A549 (cell line): ENCODE measurements around the gene EFHD2. TPM values are rescaled to one million over a fixed set of nuclear protein-coding genes. Genes with fewer than 3 reads are reported as not detected.

Experiments
- ATAC-seq, 2 experiments: fragments of 200-7000 bp in 1 of 2; fragments of >200 bp in 1 of 2; cut with Nextera tagmentation in 1 of 2; cut with Tn5 transposase in 1 of 2; 3 replicates each; pipeline versions ENCODE4 v1.8.0 to v1.9.1; 2018 to 2020; ENCODE audit warnings: mild to moderate bottlenecking in 1 of 2, moderate library complexity in 1 of 2
- CTCF ChIA-PET: fragments of 300-600 bp; sonication (Branson Sonifier 250); formaldehyde crosslinking; extraction: SDS; loops from one replicate; lab custom pipeline; 2021; ENCODE audit warnings: antibody characterized with exemption, inconsistent platforms; lab: Yijun Ruan, JAX
- POLR2A ChIA-PET: fragments of 350-600 bp; formaldehyde crosslinking; extraction: SDS; loops from one replicate; lab custom pipeline; 2021; ENCODE audit warnings: antibody characterized with exemption, inconsistent platforms; lab: Yijun Ruan, JAX
- DNase-seq, 2 experiments: peaks; one replicate each; pipeline versions ENCODE4 v3.0.0 to v3.0.0-alpha.2; 2011 to 2016; ENCODE audit warnings: low read depth in 1 of 2, low spot score in 1 of 2
- FAIRE-seq: peaks from 2 replicates; lab custom pipeline; 2011; peaks lifted over from hg19 to GRCh38; lab: Jason Lieb, UNC
- H3K27ac ChIP-seq, 2 experiments: fragments of >200 bp; sonication (Bioruptor Twin); formaldehyde crosslinking; 3 replicates each; pipeline ENCODE4 v1.5.1; 2016 to 2017
- H3K4me1 ChIP-seq: fragments of >200 bp; sonication (Bioruptor Twin); formaldehyde crosslinking; 3 replicates; pipeline ENCODE4 v1.6.1; 2016
- H3K4me2 ChIP-seq: fragments of >200 bp; sonication (Bioruptor Twin); formaldehyde crosslinking; 3 replicates; pipeline ENCODE4 v1.6.1; 2016
- H3K4me3 ChIP-seq: fragments of >200 bp; sonication (Bioruptor Twin); formaldehyde crosslinking; 3 replicates; pipeline ENCODE4 v1.5.1; 2016
- H3K9me3 ChIP-seq: fragments of >200 bp; sonication (Bioruptor Twin); formaldehyde crosslinking; 3 replicates; pipeline ENCODE4 v1.6.1; 2016
- CBX8 ChIP-seq: fragments of 200-600 bp; sonication (generic); IDR thresholded peaks from 2 replicates; pipeline ENCODE4 v1.6.1; 2016
- CEBPB ChIP-seq, 2 experiments: fragments of >200 bp in 1 of 2; sonication (Bioruptor Twin) in 1 of 2; formaldehyde crosslinking in 1 of 2; IDR thresholded peaks; 2 replicates each; pipeline ENCODE4 v1.6.1; 2012 to 2016
- CHD2 ChIP-seq: fragments of 150-350 bp; IDR thresholded peaks from 2 replicates; pipeline ENCODE4 v1.6.1; 2014; ENCODE audit warnings: low read length; ENCODE audit not compliant: partially characterized antibody
- CHD4 ChIP-seq: fragments of 200-600 bp; sonication (generic); IDR thresholded peaks from 2 replicates; pipeline ENCODE4 v1.6.1; 2016; ENCODE audit warnings: antibody characterized with exemption, mild to moderate bottlenecking, borderline replicate concordance
- EP300 ChIP-seq, 2 experiments: fragments of >200 bp; sonication (Bioruptor Twin); formaldehyde crosslinking; IDR thresholded peaks; 2 replicates in 1 of 2; 3 replicates in 1 of 2; pipeline ENCODE4 v1.6.1; 2016 to 2017
- ESRRA ChIP-seq: fragments of 150-350 bp; IDR thresholded peaks from 2 replicates; pipeline ENCODE4 v1.6.1; 2014; ENCODE audit warnings: mild to moderate bottlenecking, low read length, borderline replicate concordance
- FOSB ChIP-seq: fragments of 250-450 bp; sonication (Bioruptor Pico); IDR thresholded peaks from 2 replicates; pipeline ENCODE4 v1.5.0; 2020; ENCODE audit warnings: mild to moderate bottlenecking, moderate library complexity
- HDAC2 ChIP-seq: fragments of 200-600 bp; sonication (generic); IDR thresholded peaks from 2 replicates; pipeline ENCODE4 v1.6.1; 2016
- JUNB ChIP-seq: fragments of >200 bp; sonication (Bioruptor Twin); formaldehyde crosslinking; IDR thresholded peaks from 2 replicates; pipeline ENCODE4 v1.6.1; 2016
- KDM1A ChIP-seq: fragments of 200-600 bp; sonication (generic); IDR thresholded peaks from 2 replicates; pipeline ENCODE4 v1.6.1; 2016; ENCODE audit warnings: low read depth, mild to moderate bottlenecking
- KDM5A ChIP-seq: fragments of 200-600 bp; sonication (generic); IDR thresholded peaks from 2 replicates; pipeline ENCODE4 v1.6.1; 2016; ENCODE audit warnings: antibody characterized with exemption, mild to moderate bottlenecking
- MAZ ChIP-seq: fragments of 150-350 bp; IDR thresholded peaks from 2 replicates; pipeline ENCODE4 v1.6.1; 2014; ENCODE audit warnings: antibody characterized with exemption, low read depth, low read length, borderline replicate concordance
- NR3C1 ChIP-seq: fragments of >200 bp; sonication (Bioruptor Twin); formaldehyde crosslinking; IDR thresholded peaks from 3 replicates; pipeline ENCODE4 v1.6.1; 2017
- PHF8 ChIP-seq: fragments of 200-600 bp; sonication (generic); IDR thresholded peaks from 2 replicates; pipeline ENCODE4 v1.6.1; 2016; ENCODE audit warnings: low read depth, mild to moderate bottlenecking, antibody characterized with exemption, moderate library complexity, borderline replicate concordance
- RCOR1 ChIP-seq: fragments of 150-350 bp; IDR thresholded peaks from 2 replicates; pipeline ENCODE4 v1.6.1; 2014; ENCODE audit warnings: antibody characterized with exemption, low read length, low read depth
- RNF2 ChIP-seq: fragments of 200-600 bp; sonication (generic); IDR thresholded peaks from 2 replicates; pipeline ENCODE4 v1.6.1; 2016; ENCODE audit warnings: low read depth, mild to moderate bottlenecking, antibody characterized with exemption, moderate library complexity, borderline replicate concordance
- TP53 ChIP-seq: fragments of 250-450 bp; sonication (Bioruptor Pico); IDR thresholded peaks from 2 replicates; pipeline ENCODE4 v1.5.0; 2021; ENCODE audit warnings: mild to moderate bottlenecking, moderate library complexity
- ZNF302 ChIP-seq: fragments of 250-450 bp; sonication (Bioruptor Pico); IDR thresholded peaks from 2 replicates; pipeline ENCODE4 v1.9.0; 2021; ENCODE audit warnings: inconsistent platforms, mild to moderate bottlenecking, moderate library complexity
- ZSCAN20 ChIP-seq: fragments of 250-450 bp; sonication (Bioruptor Pico); IDR thresholded peaks from 2 replicates; pipeline ENCODE4 v1.8.0; 2022; ENCODE audit warnings: mild to moderate bottlenecking, moderate library complexity
- WGBS: methylation state at CpG from one replicate; pipeline ENCODE4 v1.1.6; 2017; ENCODE audit errors: missing lambda C conversion rate; 5-methylcytosine and 5-hydroxymethylcytosine counted together
- polyA plus RNA-seq, 4 experiments: library from polyadenylated mRNA; depleted of rRNA in 3 of 4; stranded (reverse); fragments of >200 nt; fragmentation: RNase III in 1 of 4; extraction: RNeasy Plus Mini Kit Qiagen cat#74134 plus additional on column Dnase treatment in 1 of 4; gene quantifications; 2 replicates in 3 of 4; 3 replicates in 1 of 4; pipeline ENCODE4 v1.2.3, GENCODE V29; 2011 to 2017
- TF ChIP-seq, protein P1 (sequence below): IDR thresholded peaks from 2 replicates; pipeline ENCODE4 v1.6.1; 2012; ENCODE audit warnings: low read depth, borderline replicate concordance
- TF ChIP-seq, protein P2 (sequence below): IDR thresholded peaks from 2 replicates; pipeline ENCODE4 v1.6.1; 2012
- TF ChIP-seq, protein P3 (sequence below): fragments of >200 bp; sonication (Bioruptor Twin); formaldehyde crosslinking; IDR thresholded peaks from 2 replicates; pipeline ENCODE4 v1.6.1; 2016
- TF ChIP-seq, protein P4 (sequence below): fragments of 200-600 bp; sonication (generic); IDR thresholded peaks from 2 replicates; pipeline ENCODE4 v1.6.1; 2016; ENCODE audit warnings: antibody characterized with exemption, mild to moderate bottlenecking, moderate library complexity

The EFHD2 gene
- polyA plus RNA-seq, 2 of the 4 experiments (the other 2 are of a cell fraction): 33.1 to 96.2 TPM

DNA sequence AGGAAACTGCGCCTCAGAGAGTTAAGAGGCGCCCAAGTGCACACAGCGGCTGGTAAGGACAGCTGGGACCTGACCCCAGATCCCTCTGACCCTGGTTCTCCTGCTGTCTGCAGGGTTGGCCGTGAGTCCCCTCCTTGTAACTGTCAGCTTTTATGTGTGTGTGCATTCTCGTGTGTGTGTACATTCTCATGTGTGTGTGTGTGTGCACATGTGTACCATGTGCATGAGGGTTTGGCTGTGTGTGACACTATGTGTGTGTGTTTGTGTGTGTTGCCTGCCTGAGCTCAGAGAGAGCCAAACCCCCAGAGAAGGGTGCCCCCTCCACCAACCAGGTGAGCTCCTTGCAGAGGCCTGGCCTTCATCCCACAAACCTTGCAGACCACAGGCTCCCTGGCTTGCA, 25.9 kb upstream of the EFHD2 start:
- no peak overlapping the region; a peak in 1 of 6 replicates for H3K27ac ChIP-seq
- TF ChIP-seq RCOR1 (no peak), PHF8 (no peak), CEBPB (IDR thresholded peaks at IDR 0.05) (no peak), TP53 (CRISPR knock-in tag) (no peak), HDAC2 (no peak)
- CTCF ChIA-PET: interaction anchor here (1.0 kb wide), 2 partner anchors 19 to 60 kb away, joined by 3 to 4 read pairs; no protein-coding TSS in a partner anchor
- POLR2A ChIA-PET: no interaction called here
- H3K4me3 ChIP-seq: no peak overlapping the region
- FAIRE-seq (no peak), ATAC-seq (peak in 1 of 2 experiments; percentile 35; a peak in 1 of 6 replicates), DNase-seq (no peak)
- no peaks in the 10 kb centered on the region for H3K4me1 ChIP-seq
- no peak overlapping the region for H3K4me2 ChIP-seq
- no peaks in the 10 kb centered on the region for H3K9me3 ChIP-seq
- 67% methylated on average over 1 of the region's 5 CpGs for WGBS

DNA sequence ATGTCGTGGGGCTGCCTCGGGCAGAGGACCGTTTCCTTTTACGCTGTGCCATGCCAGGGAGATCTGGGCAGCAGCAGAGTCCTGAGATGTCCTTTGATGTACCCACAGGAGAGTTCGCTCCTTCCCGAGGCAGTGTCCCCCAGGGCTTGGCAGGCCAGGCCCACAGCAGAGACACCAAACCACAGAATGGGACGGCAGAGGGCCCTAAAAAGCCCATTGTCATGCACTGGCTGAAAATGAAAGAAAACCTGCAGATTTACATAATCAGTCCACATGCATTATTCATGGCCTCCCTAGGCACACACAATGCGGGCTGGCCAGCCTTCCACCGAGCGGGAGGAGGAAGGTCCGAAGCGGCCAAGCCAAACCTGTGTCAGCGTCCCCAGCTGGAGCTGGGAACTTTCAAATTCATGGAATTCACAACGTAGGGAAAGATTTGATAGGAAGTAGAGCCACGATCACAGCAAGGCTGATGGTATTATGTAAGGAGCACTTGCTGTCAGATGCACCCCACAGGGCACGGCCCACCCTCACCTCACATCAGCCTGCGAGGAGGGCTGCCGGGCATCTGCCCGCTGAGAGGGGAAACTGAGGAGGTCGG, 25.3 kb upstream of the EFHD2 start:
- FAIRE-seq (no peak), ATAC-seq (no peak), DNase-seq (no peak)
- WGBS: 87% methylated on average over 18 of the region's 20 CpGs
- POLR2A ChIA-PET: no interaction called here
- Histone ChIP-seq H3K27ac (no peak overlapping the region; a peak in 1 of 6 replicates), H3K4me1 (no peaks in the 10 kb centered on the region), H3K4me3 (no peak overlapping the region), H3K9me3 (no peaks in the 10 kb centered on the region), H3K4me2 (no peak overlapping the region)
- CTCF ChIA-PET: interaction anchor here (1.0 kb wide), 1 partner anchor 18 kb away, joined by 3 read pairs; no protein-coding TSS in a partner anchor
- TF ChIP-seq KDM5A: no peak
- TF ChIP-seq CHD2: no peak
- TF ChIP-seq NR3C1: no peak
- no peak for TF ChIP-seq CHD4
- no peak for TF ChIP-seq ZNF302
- no peak for TF ChIP-seq FOSB (CRISPR knock-in tag)
- TF ChIP-seq, protein P1, sequence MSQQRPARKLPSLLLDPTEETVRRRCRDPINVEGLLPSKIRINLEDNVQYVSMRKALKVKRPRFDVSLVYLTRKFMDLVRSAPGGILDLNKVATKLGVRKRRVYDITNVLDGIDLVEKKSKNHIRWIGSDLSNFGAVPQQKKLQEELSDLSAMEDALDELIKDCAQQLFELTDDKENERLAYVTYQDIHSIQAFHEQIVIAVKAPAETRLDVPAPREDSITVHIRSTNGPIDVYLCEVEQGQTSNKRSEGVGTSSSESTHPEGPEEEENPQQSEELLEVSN: no peak
- TF ChIP-seq MAZ: no peak
- TF ChIP-seq PHF8: no peak
- no peak for TF ChIP-seq KDM1A
- TF ChIP-seq ZSCAN20 (CRISPR knock-in tag): no peak
- TF ChIP-seq, protein P2, sequence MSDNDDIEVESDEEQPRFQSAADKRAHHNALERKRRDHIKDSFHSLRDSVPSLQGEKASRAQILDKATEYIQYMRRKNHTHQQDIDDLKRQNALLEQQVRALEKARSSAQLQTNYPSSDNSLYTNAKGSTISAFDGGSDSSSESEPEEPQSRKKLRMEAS: no peak
- no peak for TF ChIP-seq ESRRA
- no peak for TF ChIP-seq TP53 (CRISPR knock-in tag)
- no peak for TF ChIP-seq EP300 (IDR thresholded peaks at IDR 0.05)
- no peak for TF ChIP-seq RNF2
- TF ChIP-seq JUNB: no peak
- TF ChIP-seq CBX8: no peak
- TF ChIP-seq, protein P3, sequence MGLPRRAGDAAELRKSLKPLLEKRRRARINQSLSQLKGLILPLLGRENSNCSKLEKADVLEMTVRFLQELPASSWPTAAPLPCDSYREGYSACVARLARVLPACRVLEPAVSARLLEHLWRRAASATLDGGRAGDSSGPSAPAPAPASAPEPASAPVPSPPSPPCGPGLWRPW: no peak
- TF ChIP-seq, protein P4, sequence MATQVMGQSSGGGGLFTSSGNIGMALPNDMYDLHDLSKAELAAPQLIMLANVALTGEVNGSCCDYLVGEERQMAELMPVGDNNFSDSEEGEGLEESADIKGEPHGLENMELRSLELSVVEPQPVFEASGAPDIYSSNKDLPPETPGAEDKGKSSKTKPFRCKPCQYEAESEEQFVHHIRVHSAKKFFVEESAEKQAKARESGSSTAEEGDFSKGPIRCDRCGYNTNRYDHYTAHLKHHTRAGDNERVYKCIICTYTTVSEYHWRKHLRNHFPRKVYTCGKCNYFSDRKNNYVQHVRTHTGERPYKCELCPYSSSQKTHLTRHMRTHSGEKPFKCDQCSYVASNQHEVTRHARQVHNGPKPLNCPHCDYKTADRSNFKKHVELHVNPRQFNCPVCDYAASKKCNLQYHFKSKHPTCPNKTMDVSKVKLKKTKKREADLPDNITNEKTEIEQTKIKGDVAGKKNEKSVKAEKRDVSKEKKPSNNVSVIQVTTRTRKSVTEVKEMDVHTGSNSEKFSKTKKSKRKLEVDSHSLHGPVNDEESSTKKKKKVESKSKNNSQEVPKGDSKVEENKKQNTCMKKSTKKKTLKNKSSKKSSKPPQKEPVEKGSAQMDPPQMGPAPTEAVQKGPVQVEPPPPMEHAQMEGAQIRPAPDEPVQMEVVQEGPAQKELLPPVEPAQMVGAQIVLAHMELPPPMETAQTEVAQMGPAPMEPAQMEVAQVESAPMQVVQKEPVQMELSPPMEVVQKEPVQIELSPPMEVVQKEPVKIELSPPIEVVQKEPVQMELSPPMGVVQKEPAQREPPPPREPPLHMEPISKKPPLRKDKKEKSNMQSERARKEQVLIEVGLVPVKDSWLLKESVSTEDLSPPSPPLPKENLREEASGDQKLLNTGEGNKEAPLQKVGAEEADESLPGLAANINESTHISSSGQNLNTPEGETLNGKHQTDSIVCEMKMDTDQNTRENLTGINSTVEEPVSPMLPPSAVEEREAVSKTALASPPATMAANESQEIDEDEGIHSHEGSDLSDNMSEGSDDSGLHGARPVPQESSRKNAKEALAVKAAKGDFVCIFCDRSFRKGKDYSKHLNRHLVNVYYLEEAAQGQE: no peak
